Naive thymus-derived CD4-positive, alpha-beta T cell (primary cell): ENCODE data around the gene KLF1. TPM values are rescaled to one million over a fixed set of nuclear protein-coding genes. Genes with fewer than 3 reads are reported as not detected.

Experiments used
- ATAC-seq: fragments of 150-1000 bp; cut with Tn5 transposase; 2 replicates; pipeline ENCODE4 v1.10.0; 2021; ENCODE audit warnings: mild to moderate bottlenecking, moderate library complexity
- CTCF ChIA-PET: fragments of 350-600 bp; sonication (Branson Sonifier 250); formaldehyde crosslinking; loops from one replicate; lab custom pipeline; 2021; ENCODE audit warnings: antibody characterized with exemption; lab: Charles Lee
- POLR2A ChIA-PET: fragments of 350-600 bp; sonication (Branson Sonifier 250); formaldehyde crosslinking; loops from one replicate; lab custom pipeline; 2021; ENCODE audit warnings: antibody characterized with exemption, inconsistent platforms; lab: Charles Lee
- DNase-seq, 9 donors: peaks; one replicate each; pipeline versions ENCODE4 v3.0.0 to v3.0.0-alpha.2; 2020 to 2022; ENCODE audit warnings: mixed read lengths in 1 of 9
- H3K27ac ChIP-seq: one replicate; pipeline ENCODE4 v1.7.0; 2013; ENCODE audit warnings: mild to moderate bottlenecking, low read depth, low read length, moderate library complexity
- H3K27me3 ChIP-seq, 2 donors: one replicate each; pipeline ENCODE4 v1.7.0; 2013; ENCODE audit warnings: low read length in 2 of 2, mild to moderate bottlenecking in 2 of 2, moderate library complexity in 2 of 2; ENCODE audit not compliant: control insufficient read depth in 2 of 2, insufficient read depth in 2 of 2
- H3K36me3 ChIP-seq, 3 experiments: 1 replicate in 2 of 3; 2 replicates in 1 of 3; pipeline ENCODE4 v1.7.0; 2013; ENCODE audit warnings: low read length in 3 of 3, mild to moderate bottlenecking in 3 of 3, moderate library complexity in 1 of 3; ENCODE audit not compliant: insufficient read depth in 3 of 3, control insufficient read depth in 2 of 3
- H3K4me1 ChIP-seq, 2 donors: one replicate each; pipeline ENCODE4 v1.7.0; 2013; ENCODE audit warnings: low read length in 2 of 2, mild to moderate bottlenecking in 2 of 2, moderate library complexity in 1 of 2; ENCODE audit not compliant: control insufficient read depth in 2 of 2, insufficient read depth in 2 of 2
- H3K4me3 ChIP-seq: 2 replicates; pipeline ENCODE4 v1.7.0; 2013; ENCODE audit warnings: mild to moderate bottlenecking, low read length
- H3K9me3 ChIP-seq, 3 experiments: 1 replicate in 2 of 3; 2 replicates in 1 of 3; pipeline ENCODE4 v1.7.0; 2013; ENCODE audit warnings: low read length in 3 of 3; ENCODE audit not compliant: control insufficient read depth in 2 of 3
- H3K27ac Mint-ChIP-seq, 9 donors: one replicate each; pipeline ENCODE4 v1.8.0; 2020 to 2022; ENCODE audit warnings: mixed read lengths in 9 of 9, mild to moderate bottlenecking in 8 of 9, moderate library complexity in 5 of 9, inconsistent platforms in 2 of 9
- H3K27me3 Mint-ChIP-seq, 5 donors: one replicate each; pipeline ENCODE4 v1.8.0; 2021 to 2022; ENCODE audit warnings: mixed read lengths in 5 of 5, mild to moderate bottlenecking in 1 of 5
- H3K36me3 Mint-ChIP-seq, 5 donors: one replicate each; pipeline ENCODE4 v1.8.0; 2020 to 2022; ENCODE audit warnings: mixed read lengths in 5 of 5, mild to moderate bottlenecking in 3 of 5, inconsistent platforms in 1 of 5
- H3K4me1 Mint-ChIP-seq, 7 donors: one replicate each; pipeline ENCODE4 v1.8.0; 2020 to 2022; ENCODE audit warnings: mixed read lengths in 7 of 7, mild to moderate bottlenecking in 3 of 7, inconsistent platforms in 1 of 7
- H3K4me3 Mint-ChIP-seq, 10 donors: one replicate each; pipeline ENCODE4 v1.8.0; 2020 to 2022; ENCODE audit warnings: mild to moderate bottlenecking in 10 of 10, mixed read lengths in 10 of 10, moderate library complexity in 6 of 10, inconsistent platforms in 2 of 10
- H3K9me3 Mint-ChIP-seq, 11 donors: one replicate each; pipeline ENCODE4 v1.8.0; 2020 to 2022; ENCODE audit warnings: mixed read lengths in 11 of 11, mild to moderate bottlenecking in 4 of 11, inconsistent platforms in 1 of 11, moderate library complexity in 1 of 11
- intact Hi-C, 2 donors: fragments of 100-400 bp; cut with micrococcal nuclease; formaldehyde crosslinking; loops; one replicate each; pipeline ENCODE4 v1.15.1; 2023
- polyA plus RNA-seq, 2 donors: library from polyadenylated mRNA; unstranded; fragments of 300-500 nt; fragmentation: Illumina TruSeq; gene quantifications; one replicate each; pipeline ENCODE4 v1.2.3, GENCODE V29; 2021
- total RNA-seq, 6 experiments: library from RNA in 5 of 6; stranded (reverse) in 5 of 6; gene quantifications; 1 replicate in 5 of 6; 2 replicates in 1 of 6; pipeline ENCODE4 v1.2.3 and lab custom pipeline; 2021 to 2026

The KLF1 gene
- total and polyA plus RNA-seq, 7 experiments from 2014 or later = 0.32 to 0.41 TPM; not detected in 5

GRCh38 chr19:12867120-12868099, 19.6 kb downstream of the KLF1 start:
- H3K27ac Mint-ChIP-seq = peak overlapping the region in 4 of 9 donors; percentile 11 to 88 (median 63)
- CTCF ChIA-PET = interaction anchor here (0.6 kb wide), 1 partner anchor 18 kb away, joined by 3 read pairs; no protein-coding TSS in a partner anchor
- intact Hi-C loops = loop anchor here (2.0 kb wide), 1 partner anchor 13 kb away; the partner anchor contains the start of gene DNASE2 (in 2 of the 2)

GRCh38 chr19:12866416-12867119, 20.4 kb downstream of the KLF1 start:
- peaks cover 0 to 4% of the 10 kb centered on the region in 2 donors for H3K4me1 ChIP-seq
- Mint-ChIP-seq H3K36me3 (no peaks in the 10 kb centered on the region), H3K27ac (peak overlapping the region in 3 of 9 donors; percentile 25 to 77 (median 60)), H3K4me1 (peaks cover 6 to 16% (median 9%) of the 10 kb centered on the region in 7 donors), H3K4me3 (peak overlapping the region; percentile 62 to 89 (median 84)), H3K27me3 (peaks cover 0 to 5% (median 0%) of the 10 kb centered on the region in 5 donors), H3K9me3 (peaks cover 0 to 1% (median 0%) of the 10 kb centered on the region in 11 donors)
- ATAC-seq (no peak), DNase-seq (no peak)
- no peak overlapping the region for H3K27ac ChIP-seq
- POLR2A ChIA-PET = interaction anchor here (1.0 kb wide), 1 partner anchor 19 kb away, joined by 3 read pairs; no protein-coding TSS in a partner anchor
- no peak overlapping the region for H3K4me3 ChIP-seq
- no peaks in the 10 kb centered on the region for H3K27me3 ChIP-seq
- no peaks in the 10 kb centered on the region for H3K9me3 ChIP-seq
- intact Hi-C loops = loop anchor here (2.0 kb wide), 1 partner anchor 14 kb away; the partner anchor contains the start of gene DNASE2 (in 2 of the 2)
- CTCF ChIA-PET = interaction anchor here (0.6 kb wide), 1 partner anchor 18 kb away, joined by 3 read pairs; no protein-coding TSS in a partner anchor
- H3K36me3 ChIP-seq = no peaks in the 10 kb centered on the region

More at GRCh38 chr19:12867120-12868099, 19.6 kb downstream of the KLF1 start:
- ATAC-seq (peak; percentile 88), DNase-seq (peak; percentile 56 to 82 (median 66))
- Histone ChIP-seq H3K9me3 (no peaks in the 10 kb centered on the region), H3K36me3 (no peaks in the 10 kb centered on the region), H3K4me3 (peak overlapping the region; percentile 69), H3K4me1 (peaks cover 0 to 4% of the 10 kb centered on the region in 2 donors), H3K27ac (peak overlapping the region; percentile 51), H3K27me3 (no peaks in the 10 kb centered on the region)
- POLR2A ChIA-PET = interaction anchor here (0.6 to 1.0 kb wide), 2 partner anchors 18 to 145 kb away, joined by 3 to 4 read pairs; no protein-coding TSS in a partner anchor
- Mint-ChIP-seq H3K36me3 (peaks cover 0 to 7% (median 7%) of the 10 kb centered on the region in 5 donors), H3K4me1 (peaks cover 6 to 18% (median 13%) of the 10 kb centered on the region in 7 donors), H3K9me3 (peaks cover 0 to 3% (median 0%) of the 10 kb centered on the region in 11 donors), H3K4me3 (peak overlapping the region; percentile 65 to 90 (median 84)), H3K27me3 (peaks cover 0 to 5% (median 0%) of the 10 kb centered on the region in 5 donors)

GRCh38 chr19:12865746-12866415, 21.1 kb downstream of the KLF1 start:
- Mint-ChIP-seq H3K36me3 (no peaks in the 10 kb centered on the region), H3K27ac (peak overlapping the region in 1 of 9 donors; percentile 77), H3K9me3 (peaks cover 0 to 1% (median 0%) of the 10 kb centered on the region in 11 donors), H3K27me3 (peaks cover 0 to 6% (median 0%) of the 10 kb centered on the region in 5 donors), H3K4me3 (peak overlapping the region in 9 of 10 donors; percentile 57 to 86 (median 74)), H3K4me1 (peaks cover 6 to 16% (median 9%) of the 10 kb centered on the region in 7 donors)
- Histone ChIP-seq H3K27me3 (no peaks in the 10 kb centered on the region), H3K27ac (no peak overlapping the region), H3K9me3 (no peaks in the 10 kb centered on the region), H3K4me3 (no peak overlapping the region), H3K36me3 (no peaks in the 10 kb centered on the region), H3K4me1 (peaks cover 0 to 4% of the 10 kb centered on the region in 2 donors)
- no peak for ATAC-seq
- ChIA-PET CTCF (no interaction called here), POLR2A (no interaction called here)
- intact Hi-C loops = loop anchor here (2.0 kb wide), 1 partner anchor 15 kb away; the partner anchor contains the start of gene DNASE2 (in 2 of the 2)
- no peak for DNase-seq

GRCh38 chr19:12864721-12865715, 22.0 kb downstream of the KLF1 start:
- CTCF ChIA-PET = interaction anchor here (0.6 to 1.2 kb wide), 2 partner anchors 95 to 364 kb away, joined by 3 to 4 read pairs; no protein-coding TSS in a partner anchor
- intact Hi-C loops = no loop called here
- DNase-seq = no peak
- Histone ChIP-seq H3K27me3 (no peaks in the 10 kb centered on the region), H3K9me3 (no peaks in the 10 kb centered on the region), H3K27ac (no peak overlapping the region), H3K4me1 (peaks cover 0 to 4% of the 10 kb centered on the region in 2 donors), H3K36me3 (no peaks in the 10 kb centered on the region), H3K4me3 (no peak overlapping the region)
- H3K27ac Mint-ChIP-seq = peak overlapping the region in 1 of 9 donors; percentile 62
- no peak for ATAC-seq
- no peaks in the 10 kb centered on the region for H3K36me3 Mint-ChIP-seq
- H3K27me3 Mint-ChIP-seq = peaks cover 0 to 6% (median 0%) of the 10 kb centered on the region in 5 donors
- H3K9me3 Mint-ChIP-seq = peaks cover 0 to 1% (median 0%) of the 10 kb centered on the region in 11 donors
- H3K4me3 Mint-ChIP-seq = peak overlapping the region in 2 of 10 donors; percentile 19 to 56
- peaks cover 6 to 16% (median 9%) of the 10 kb centered on the region in 7 donors for H3K4me1 Mint-ChIP-seq
- POLR2A ChIA-PET = interaction anchor here (1.9 kb wide), 1 partner anchor 28 kb away, joined by 4 read pairs; no protein-coding TSS in a partner anchor

GRCh38 chr19:12864143-12864542, 22.9 kb downstream of the KLF1 start:
- no peak overlapping the region for H3K4me3 ChIP-seq
- H3K4me1 ChIP-seq = peaks cover 0 to 4% of the 10 kb centered on the region in 2 donors
- Mint-ChIP-seq H3K4me1 (peaks cover 6 to 16% (median 9%) of the 10 kb centered on the region in 7 donors), H3K4me3 (no peak overlapping the region), H3K9me3 (peaks cover 0 to 3% (median 0%) of the 10 kb centered on the region in 11 donors), H3K36me3 (no peaks in the 10 kb centered on the region), H3K27ac (peak overlapping the region in 1 of 9 donors; percentile 62), H3K27me3 (peaks cover 0 to 9% (median 0%) of the 10 kb centered on the region in 5 donors)
- DNase-seq (no peak), ATAC-seq (no peak)
- H3K9me3 ChIP-seq = no peaks in the 10 kb centered on the region
- intact Hi-C loops = no loop called here
- H3K36me3 ChIP-seq = no peaks in the 10 kb centered on the region
- no peaks in the 10 kb centered on the region for H3K27me3 ChIP-seq
- H3K27ac ChIP-seq = no peak overlapping the region
- POLR2A ChIA-PET = interaction anchor here (0.6 to 1.9 kb wide), 4 partner anchors 11 to 101 kb away, joined by 3 to 4 read pairs (median 3); no protein-coding TSS in a partner anchor
- CTCF ChIA-PET = interaction anchor here (0.9 to 1.2 kb wide), 2 partner anchors 11 to 94 kb away, joined by 3 to 4 read pairs; no protein-coding TSS in a partner anchor
